Fibroblast of mammary gland (primary cell): ENCODE data around the gene WDR87.
"Not testable (repeated sequence)": the region's sequence is repeated elsewhere in the genome, so short reads cannot be mapped to it uniquely, and the experiment has no call there.

Experiments
- DNase-seq: peaks from one replicate; pipeline ENCODE4 v3.0.0-alpha.2; 2010; ENCODE audit warnings: low read depth
- H3K4me3 ChIP-seq: 2 replicates; pipeline ENCODE4 v1.5.1; 2011; ENCODE audit warnings: low read depth, mild to moderate bottlenecking, low read length, moderate library complexity; ENCODE audit not compliant: control insufficient read depth
- CTCF ChIP-seq: conservative IDR thresholded peaks from 2 replicates; pipeline ENCODE4 v1.5.1; 2011; ENCODE audit warnings: low read depth, low read length, inconsistent platforms; ENCODE audit not compliant: control insufficient read depth, insufficient read depth

Gene WDR87

GRCh38 chr19:37869766-37870340, 36.5 kb downstream of the WDR87 start:
- no peak overlapping the region for H3K4me3 ChIP-seq
- no peak for TF ChIP-seq CTCF
- DNase-seq, result no peak

GRCh38 chr19:37867831-37868230, 38.6 kb downstream of the WDR87 start:
- no peak overlapping the region for H3K4me3 ChIP-seq
- DNase-seq, result peak; percentile 89
- no peak for TF ChIP-seq CTCF

DNA sequence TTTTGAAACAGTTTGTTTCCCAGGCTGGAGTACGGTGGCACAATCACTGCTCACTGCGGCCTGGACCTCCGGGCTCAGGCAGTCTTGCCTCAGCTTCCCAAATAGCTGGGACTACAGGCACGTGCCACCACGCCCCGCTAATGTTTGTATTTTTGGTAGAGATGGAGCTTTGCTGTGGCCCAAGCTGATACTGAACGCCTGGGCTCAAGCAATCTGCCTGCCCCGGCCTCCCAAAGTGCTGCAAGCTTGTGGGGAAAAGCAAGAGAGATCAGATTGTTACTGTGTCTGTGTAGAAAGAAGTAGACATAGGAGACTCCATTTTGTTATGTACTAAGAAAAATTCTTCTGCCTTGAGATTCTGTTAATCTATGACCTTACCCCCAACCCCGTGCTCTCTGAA, 40.5 kb downstream of the WDR87 start:
- H3K4me3 ChIP-seq, DNase-seq: not testable (repeated sequence)

DNA sequence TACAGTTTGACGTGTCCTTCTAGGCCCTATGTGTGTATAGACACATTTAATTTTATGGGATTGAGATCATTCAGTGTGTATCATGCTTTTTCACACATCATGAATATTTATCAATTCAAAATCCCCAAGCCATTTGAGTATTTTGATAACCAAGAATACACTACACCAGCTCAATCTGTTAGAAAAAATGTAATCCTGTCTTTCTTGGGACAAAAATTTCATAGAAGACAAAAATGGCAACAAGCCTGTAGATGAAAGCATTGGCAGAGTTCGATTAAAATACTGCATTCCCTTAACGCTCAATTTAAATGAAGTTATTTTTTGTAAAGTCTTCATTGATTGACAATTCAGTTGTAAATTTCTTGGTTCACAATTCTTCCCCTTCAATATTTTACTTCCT, 41.9 kb downstream of the WDR87 start:
- no peak for TF ChIP-seq CTCF
- no peak overlapping the region for H3K4me3 ChIP-seq
- DNase-seq, result no peak

DNA sequence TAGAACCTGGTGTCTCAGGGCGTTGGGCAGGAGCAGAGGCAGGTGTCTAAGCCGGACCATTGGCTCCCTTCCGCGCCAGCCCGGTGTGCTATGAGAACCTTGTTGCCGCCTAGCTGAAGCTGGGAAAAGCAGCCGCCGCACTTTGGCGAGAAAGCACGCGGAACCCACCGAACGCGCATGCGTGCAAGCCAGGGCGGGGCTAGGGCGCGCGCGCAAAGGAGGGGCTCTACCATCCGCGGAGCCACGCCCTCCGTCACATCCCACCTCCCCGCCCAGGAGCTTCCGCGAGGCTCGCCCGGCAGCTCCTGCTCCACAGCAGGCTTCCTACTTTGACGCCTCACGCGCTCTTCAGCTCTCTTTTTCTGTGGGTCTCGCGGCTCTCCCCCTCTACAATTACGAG, 51.3 kb downstream of the WDR87 start:
- H3K4me3 ChIP-seq, result no peak overlapping the region
- peak; percentile 29 for DNase-seq
- TF ChIP-seq CTCF, result no peak

GRCh38 chr19:37845932-37846331, 60.5 kb downstream of the WDR87 start:
- TF ChIP-seq CTCF, result no peak
- DNase-seq, result no peak
- H3K4me3 ChIP-seq, result no peak overlapping the region
